NCI-H2081 (cell line): ENCODE data around the gene TBX2.
"Not testable (repeated sequence)": the region's sequence is repeated elsewhere in the genome, so short reads cannot be mapped to it uniquely, and the experiment has no call there.

Experiments used
- DNase-seq, 2 experiments: peaks; one replicate each; lab custom pipeline; 2025; lab: John Stamatoyannopoulos, UW

TBX2 gene

GRCh38 chr17:61431594-61432311, 32.1 kb downstream of the TBX2 start:
- no peak for DNase-seq

DNA sequence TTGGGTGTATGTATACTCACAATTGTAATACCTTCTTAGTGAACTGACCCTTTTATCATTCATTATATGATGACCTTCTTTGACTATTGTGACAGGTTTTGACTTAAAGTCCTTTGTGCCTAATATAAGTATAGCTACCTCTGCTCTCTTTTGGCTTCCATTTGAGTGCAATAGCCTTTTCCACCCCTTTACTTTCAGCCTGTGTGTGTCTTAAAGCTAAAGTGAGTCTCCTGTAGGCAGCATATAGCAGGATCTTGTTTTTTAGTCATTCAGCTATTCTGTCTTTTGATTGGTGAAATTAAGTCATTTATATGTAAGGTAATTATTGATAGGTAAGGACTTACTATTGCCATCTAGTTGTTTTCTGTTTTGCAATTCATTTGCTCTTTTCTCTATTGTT, 36.6 kb downstream of the TBX2 start:
- DNase-seq: no peak

DNA sequence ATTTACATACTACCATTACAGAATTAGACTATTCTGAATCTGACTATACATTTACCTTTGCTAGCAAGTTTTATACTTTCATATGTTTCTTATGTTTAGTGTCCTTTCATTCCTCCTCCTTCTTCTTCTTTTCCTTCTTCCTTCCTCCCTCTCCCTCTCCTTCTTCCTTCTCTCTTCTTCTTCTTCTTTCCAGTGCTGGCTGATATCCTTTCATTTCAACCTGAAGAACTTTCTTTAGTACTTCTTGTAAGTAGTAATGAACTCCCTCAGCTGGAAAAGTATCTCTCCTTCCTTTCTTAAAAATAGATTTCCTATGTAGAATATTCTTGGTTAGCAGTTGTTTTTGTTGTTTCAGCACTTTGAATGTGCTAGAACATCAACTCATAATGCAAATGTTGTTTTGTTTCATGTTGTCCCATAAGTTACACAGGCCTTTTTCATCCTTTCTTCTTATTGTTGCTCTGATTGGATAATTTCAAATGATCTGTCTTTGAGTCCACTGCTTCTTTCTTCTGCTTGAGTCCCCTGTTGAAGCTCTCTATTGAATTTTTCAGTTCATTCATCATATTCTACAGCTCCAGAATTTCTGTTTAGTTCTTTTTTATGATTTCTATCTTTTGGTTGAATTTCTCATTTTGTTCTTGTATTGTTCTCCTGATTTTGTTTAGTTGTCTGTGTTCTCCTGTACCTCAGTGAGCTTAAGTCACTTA, 37.5 kb downstream of the TBX2 start:
- no peak for DNase-seq

- no peak for DNase-seq
Observed at GRCh38 chr17:61440697-61441096, 41.1 kb downstream of the TBX2 start.

- DNase-seq: not testable (repeated sequence)
Observed at GRCh38 chr17:61441507-61441906, 41.9 kb downstream of the TBX2 start.

DNA sequence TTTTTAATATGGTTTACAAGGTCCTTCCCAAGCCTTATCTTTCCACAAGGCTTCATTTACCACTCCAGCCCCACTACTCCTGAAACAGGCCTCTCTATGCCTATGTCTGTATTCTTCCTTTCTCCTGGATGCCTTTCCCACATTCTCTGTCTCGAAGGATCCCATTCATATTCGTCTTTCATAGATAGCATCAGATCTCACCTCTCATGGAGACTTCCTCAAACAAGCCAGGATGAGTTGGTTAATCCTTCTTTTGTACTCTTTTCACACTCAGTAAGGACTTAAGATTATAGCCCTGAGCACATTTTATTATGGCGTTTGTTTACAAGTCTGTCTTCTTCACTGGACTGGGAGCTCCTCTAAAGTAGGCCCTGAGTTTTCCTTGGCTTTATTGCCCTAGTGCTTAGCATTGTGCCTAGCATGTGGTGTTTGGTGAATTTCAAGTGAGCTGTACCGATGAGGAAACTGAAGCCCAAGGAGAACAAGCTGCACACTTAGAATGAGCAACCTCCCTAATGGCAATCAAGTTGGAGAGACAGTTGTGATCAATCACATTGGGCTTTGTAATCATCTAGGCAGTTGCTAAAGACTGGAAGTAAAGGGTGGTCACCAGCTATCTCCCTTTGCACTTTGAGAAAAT, 42.6 kb downstream of the TBX2 start:
- DNase-seq: no peak

- DNase-seq: no peak
Observed at GRCh38 chr17:61442878-61443474, 43.3 kb downstream of the TBX2 start.

GRCh38 chr17:61443475-61443882, 43.8 kb downstream of the TBX2 start:
- DNase-seq: no peak

DNA sequence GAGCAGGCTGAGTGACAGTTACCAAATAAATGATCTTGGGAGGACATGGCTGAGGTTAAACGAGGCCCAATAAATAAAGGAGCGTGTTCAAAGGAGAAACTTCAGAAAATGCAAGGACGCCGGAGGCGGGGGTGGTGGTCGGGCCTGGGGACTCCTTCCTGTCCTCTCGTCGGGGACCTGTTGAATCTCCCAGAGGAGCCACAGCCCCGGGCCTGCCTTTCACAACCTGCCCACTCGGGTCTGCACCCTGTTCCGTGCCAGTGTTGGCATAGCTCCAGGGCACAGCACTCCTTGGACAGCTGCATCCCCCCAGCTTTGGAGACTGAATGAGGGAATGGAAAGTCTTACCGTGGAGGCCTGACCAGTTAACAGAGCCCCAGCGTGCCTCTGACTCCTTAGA, 44.4 kb downstream of the TBX2 start:
- no peak for DNase-seq

GRCh38 chr17:61444831-61445230, 45.2 kb downstream of the TBX2 start:
- no peak for DNase-seq

GRCh38 chr17:61447358-61447757, 47.7 kb downstream of the TBX2 start:
- no peak for DNase-seq

- no peak for DNase-seq
Observed at GRCh38 chr17:61448042-61448441, 48.4 kb downstream of the TBX2 start.

DNA sequence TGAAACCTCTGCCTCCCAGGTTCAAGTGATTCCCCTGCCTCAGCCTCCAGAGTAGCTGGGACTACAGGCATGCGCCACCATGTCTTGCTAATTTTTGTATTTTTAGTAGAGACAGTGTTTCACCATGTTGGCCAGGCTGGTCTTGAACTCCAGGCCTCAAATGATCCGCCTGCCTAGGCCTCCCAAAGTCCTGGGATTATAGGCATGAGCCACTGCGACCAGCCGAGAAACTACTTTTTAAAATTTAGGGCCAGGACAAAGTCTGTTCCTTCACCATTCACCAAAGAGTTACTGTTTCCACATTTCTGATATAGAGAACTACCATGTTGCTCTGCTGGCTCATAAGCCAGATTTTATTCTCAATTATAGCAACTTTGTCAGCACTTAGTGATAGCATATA, 49.5 kb downstream of the TBX2 start:
- not testable (repeated sequence) for DNase-seq

- DNase-seq: no peak
Observed at GRCh38 chr17:61449707-61450640, 50.3 kb downstream of the TBX2 start.

DNA sequence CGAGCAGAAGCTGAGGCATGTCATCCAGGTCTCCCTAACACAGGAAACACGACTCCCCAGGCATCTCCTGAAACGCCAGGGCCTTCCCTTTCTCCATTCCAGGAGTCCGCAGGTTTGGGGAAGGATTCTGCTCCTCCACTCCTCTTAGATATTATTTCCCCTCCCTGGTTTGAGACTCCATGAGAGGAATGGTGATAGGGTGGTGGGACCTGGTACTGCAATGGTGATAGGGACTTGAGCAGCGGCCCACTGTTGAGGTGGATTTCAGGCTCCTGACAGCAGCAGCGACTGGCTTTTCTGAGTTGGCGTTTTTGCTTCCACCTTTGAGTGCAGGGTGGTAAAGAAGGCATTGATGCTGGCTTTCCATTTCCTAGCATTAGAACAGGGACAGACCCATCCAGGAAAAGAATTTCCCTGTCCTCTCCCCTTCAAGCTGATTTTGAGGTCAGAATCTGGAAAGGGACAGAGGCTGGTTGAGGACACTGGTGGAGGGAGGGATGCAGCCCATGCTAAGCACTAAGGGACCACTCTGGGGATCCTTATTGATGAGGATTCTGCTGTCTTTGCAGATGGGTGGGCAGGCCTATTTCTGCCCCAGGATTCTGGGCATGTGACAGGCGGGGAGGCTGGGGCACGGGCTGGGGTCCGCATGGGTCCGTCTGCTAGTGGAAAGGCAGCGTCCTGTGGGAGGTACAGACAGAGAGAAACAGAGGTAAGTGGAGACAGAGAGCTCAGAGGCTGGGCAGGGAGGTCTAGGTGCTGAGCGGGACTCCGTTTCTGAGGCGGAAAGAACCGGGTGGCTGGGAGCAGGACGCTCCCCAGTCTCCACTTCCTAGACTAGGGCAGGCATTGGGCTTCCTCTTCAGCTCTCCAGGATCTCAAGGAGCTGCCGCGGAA, 51.2 kb downstream of the TBX2 start:
- no peak for DNase-seq

DNA sequence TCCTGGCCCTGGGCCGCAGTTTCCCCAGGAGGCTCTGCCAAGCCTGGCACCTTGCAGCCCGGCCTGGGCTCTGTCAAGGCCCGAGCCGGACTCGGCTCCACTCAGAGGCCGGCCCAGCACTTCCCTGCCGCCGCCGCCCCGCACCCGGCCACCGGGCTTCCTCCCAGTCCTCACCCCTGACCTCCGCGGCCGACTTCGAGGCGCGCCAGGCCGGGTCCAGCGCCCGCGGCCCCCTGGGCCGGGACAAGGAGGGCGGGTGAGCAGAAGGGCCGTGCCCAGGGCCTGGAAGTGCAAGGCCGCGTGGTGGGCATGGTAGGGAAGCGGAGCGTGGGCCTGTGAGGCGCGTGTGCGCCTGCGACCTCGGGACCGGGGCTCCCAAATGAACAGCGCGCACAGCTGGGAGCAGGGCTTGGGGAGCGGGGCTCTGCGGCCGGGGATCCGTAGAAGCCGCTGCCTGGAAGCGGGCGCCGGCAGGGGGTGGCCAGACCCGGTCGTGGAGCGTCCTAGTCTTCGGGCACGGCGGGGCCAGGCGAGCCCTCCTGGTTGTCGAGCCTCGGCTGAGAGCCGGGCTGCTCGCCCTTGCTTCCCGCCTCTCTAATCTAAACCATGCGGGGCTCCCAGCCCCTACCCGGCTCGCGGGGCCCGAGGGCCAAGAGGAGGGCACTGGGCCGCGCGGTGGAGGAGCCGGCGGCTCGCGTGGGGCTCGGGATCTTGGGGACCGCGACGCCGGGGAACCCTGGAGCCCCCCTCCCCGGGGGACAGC, 52.1 kb downstream of the TBX2 start:
- DNase-seq: no peak

DNA sequence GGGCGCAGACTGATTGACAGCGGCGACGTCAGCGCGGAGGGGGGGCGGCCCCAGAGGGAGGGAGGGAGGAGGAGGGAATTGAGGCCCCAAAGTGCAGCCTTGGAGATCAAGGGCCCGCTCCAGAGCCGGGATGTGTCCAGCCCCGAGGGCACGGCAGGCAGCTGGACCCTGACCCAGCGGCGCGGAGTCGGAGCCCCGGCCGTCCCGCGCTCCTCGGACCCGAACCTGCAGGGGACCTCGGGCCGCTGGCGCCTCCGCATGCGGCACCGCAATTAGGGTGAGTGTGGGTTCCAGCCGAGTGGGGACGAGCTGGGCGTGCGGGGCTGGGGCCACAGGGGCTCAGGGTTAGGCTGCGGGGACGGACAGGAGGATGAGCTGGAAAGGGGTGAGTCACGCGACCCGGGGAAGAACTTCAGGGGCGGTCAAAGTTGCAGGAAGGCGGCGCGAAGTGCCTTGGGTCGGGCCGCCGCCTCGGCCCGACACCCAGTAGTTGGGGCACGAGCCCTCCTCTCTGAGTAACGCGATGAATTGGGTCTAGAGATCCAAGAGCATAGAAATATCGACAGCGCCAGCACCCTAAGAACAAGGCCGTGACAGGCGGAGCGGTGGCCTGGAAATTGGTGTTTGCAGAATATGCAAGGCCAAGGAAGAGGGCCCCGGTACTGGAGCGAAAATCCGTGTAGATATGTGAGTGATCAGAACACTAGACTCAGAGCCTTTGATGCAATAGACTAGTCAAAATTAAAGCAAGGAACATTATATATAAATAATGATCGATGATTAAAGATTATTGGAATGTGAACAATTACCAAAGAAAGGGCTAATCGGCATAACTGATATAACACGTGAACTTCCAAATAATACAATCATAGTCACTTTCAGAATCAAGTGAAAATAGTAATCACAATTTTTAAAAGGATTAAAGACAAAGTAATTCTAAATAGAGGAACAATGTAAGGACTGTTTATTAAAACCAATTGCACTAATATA, 53.0 kb downstream of the TBX2 start, which contains the start of gene TBX4:
TBX4 (plus strand) TSS at position 122 of the 990 bp plus-strand sequence. CDS start 4,069 bp downstream, outside the sequence.
- no peak for DNase-seq
